Measurements from ENCODE around the gene KRT78. TPM values are rescaled to one million over a fixed set of nuclear protein-coding genes. Genes with fewer than 3 reads are reported as not detected.

Gene KRT78
- total RNA-seq, 1 experiment from 2014 or later = 0.15 TPM

- H3K9me3 ChIP-seq (ENCODE audit: low read length) = no peaks in the 10 kb centered on the region
- H3K36me3 ChIP-seq (ENCODE audit: low read depth, low read length) = no peaks in the 10 kb centered on the region
- peak overlapping the region; percentile 45 for H3K4me3 ChIP-seq (ENCODE audit: low read length)
- TSS peak; percentile 86 for BruUV-seq (replicated peaks)
- CTCF ChIA-PET = interaction anchor here (0.7 to 1.0 kb wide), 7 partner anchors 8 to 731 kb away, joined by 3 to 7 read pairs (median 3); no protein-coding TSS in a partner anchor
- intact Hi-C loops (cut with micrococcal nuclease) = loop anchor here (5.0 kb wide), 3 partner anchors 432 to 727 kb away; no protein-coding TSS in a partner anchor
- no peaks in the 10 kb centered on the region for H3K79me2 ChIP-seq (ENCODE audit: low read length)
- H3K9me2 ChIP-seq (replicated peaks; ENCODE audit: low read length) = no peaks in the 10 kb centered on the region
- H3K4me1 ChIP-seq (ENCODE audit: insufficient read depth, low read length) = peaks cover 66% of the 10 kb centered on the region
- H2AFZ ChIP-seq (ENCODE audit: low read length) = peak overlapping the region; percentile 39; the same call in 1 of the 2 replicates
- H3K4me2 ChIP-seq (ENCODE audit: low read length) = peak overlapping the region; percentile 81
- H3K27ac ChIP-seq (ENCODE audit: low read length) = peak overlapping the region; percentile 97
- no peak for TF ChIP-seq EZH2phosphoT487 (IDR thresholded peaks at IDR 0.05; ENCODE audit: borderline replicate concordance, low read length)
- no peak for TF ChIP-seq EZH2 (IDR thresholded peaks at IDR 0.05; ENCODE audit: low read length, unreplicated experiment)
- TF ChIP-seq CTCF (conservative IDR thresholded peaks at IDR 0.05; ENCODE audit: low read depth, low read length) = no peak
- H4K20me1 ChIP-seq (ENCODE audit: low read length) = no peaks in the 10 kb centered on the region
- DNase-seq = peak; percentile 95
- peak overlapping the region; percentile 96 for H3K9ac ChIP-seq (ENCODE audit: low read length)
- peak; percentile 61 for ATAC-seq
- no peaks in the 10 kb centered on the region for H3K27me3 ChIP-seq (ENCODE audit: low read length)
- H3F3A ChIP-seq (ENCODE audit: low read length, unreplicated experiment) = no peaks in the 10 kb centered on the region
- POLR2A ChIA-PET (ENCODE audit: unreplicated experiment) = interaction anchor here (0.6 to 1.9 kb wide), 6 partner anchors 75 to 727 kb away, joined by 3 to 14 read pairs (median 3); partner anchors contain the start of genes KRT18 and SPRYD3
Measured at GRCh38 chr12:52873832-52874572, 25.2 kb upstream of the KRT78 start.

GRCh38 chr12:52873513-52873831 is 24.7 kb upstream of the KRT78 start:
- peak overlapping the region; percentile 72 for H3K4me2 ChIP-seq (ENCODE audit: low read length)
- intact Hi-C loops (cut with micrococcal nuclease) = loop anchor here (5.0 kb wide), 3 partner anchors 431 to 726 kb away; no protein-coding TSS in a partner anchor
- H3K4me3 ChIP-seq (ENCODE audit: low read length) = peak overlapping the region; percentile 45
- peaks cover 65% of the 10 kb centered on the region for H3K4me1 ChIP-seq (ENCODE audit: insufficient read depth, low read length)
- no peaks in the 10 kb centered on the region for H3K9me3 ChIP-seq (ENCODE audit: low read length)
- no peaks in the 10 kb centered on the region for H3K9me2 ChIP-seq (replicated peaks; ENCODE audit: low read length)
- H3K27me3 ChIP-seq (ENCODE audit: low read length) = no peaks in the 10 kb centered on the region
- DNase-seq (no peak), ATAC-seq (no peak)
- ChIA-PET POLR2A (ENCODE audit: unreplicated experiment) (interaction anchor here (0.6 to 1.9 kb wide), 2 partner anchors 437 to 726 kb away, joined by 3 to 14 read pairs; no protein-coding TSS in a partner anchor), CTCF (interaction anchor here (0.7 to 1.0 kb wide), 3 partner anchors 12 to 730 kb away, joined by 3 read pairs; no protein-coding TSS in a partner anchor)
- H3K36me3 ChIP-seq (ENCODE audit: low read depth, low read length) = no peaks in the 10 kb centered on the region
- no peaks in the 10 kb centered on the region for H4K20me1 ChIP-seq (ENCODE audit: low read length)
- no peaks in the 10 kb centered on the region for H3F3A ChIP-seq (ENCODE audit: low read length, unreplicated experiment)
- H3K9ac ChIP-seq (ENCODE audit: low read length) = peak overlapping the region; percentile 89
- TF ChIP-seq EZH2phosphoT487 (IDR thresholded peaks at IDR 0.05; ENCODE audit: borderline replicate concordance, low read length) (no peak), EZH2 (IDR thresholded peaks at IDR 0.05; ENCODE audit: low read length, unreplicated experiment) (no peak), CTCF (conservative IDR thresholded peaks at IDR 0.05; ENCODE audit: low read depth, low read length) (no peak)
- peak overlapping the region; percentile 97 for H3K27ac ChIP-seq (ENCODE audit: low read length)
- no TSS peak for BruUV-seq (replicated peaks)
- H3K79me2 ChIP-seq (ENCODE audit: low read length) = no peaks in the 10 kb centered on the region
- H2AFZ ChIP-seq (ENCODE audit: low read length) = no peak overlapping the region
